Astrocyte (in vitro differentiated cells and primary cell): ENCODE results near the gene AMZ1. TPM values are rescaled to one million over a fixed set of nuclear protein-coding genes. Genes with fewer than 3 reads are reported as not detected.

Source experiments
- DNase-seq: peaks from one replicate; pipeline ENCODE4 v3.0.0-alpha.2; 2010; ENCODE audit warnings: low read depth
- FAIRE-seq: peaks from 2 replicates; lab custom pipeline; 2011; peaks lifted over from hg19 to GRCh38; lab: Jason Lieb, UNC
- H2AFZ ChIP-seq: 2 replicates; pipeline ENCODE4 v1.6.0; 2012; ENCODE audit warnings: low read depth, low read length, inconsistent platforms
- H3K27ac ChIP-seq: 2 replicates; pipeline ENCODE4 v1.5.1; 2011; ENCODE audit warnings: low read depth, low read length, inconsistent platforms
- H3K27me3 ChIP-seq: 2 replicates; pipeline ENCODE4 v1.6.0; 2011; ENCODE audit warnings: low read length, inconsistent platforms; ENCODE audit not compliant: insufficient read depth
- H3K36me3 ChIP-seq: 2 replicates; pipeline ENCODE4 v1.5.1; 2011; ENCODE audit warnings: low read length, inconsistent platforms; ENCODE audit not compliant: insufficient read depth
- H3K4me1 ChIP-seq: 2 replicates; pipeline ENCODE4 v1.5.1; 2011; ENCODE audit warnings: low read length, inconsistent platforms; ENCODE audit not compliant: insufficient read depth
- H3K4me2 ChIP-seq: 2 replicates; pipeline ENCODE4 v1.6.0; 2012; ENCODE audit warnings: low read length, inconsistent platforms
- H3K4me3 ChIP-seq: 2 replicates; pipeline ENCODE4 v1.5.1; 2011; ENCODE audit warnings: low read depth, mild to moderate bottlenecking, low read length, inconsistent platforms; ENCODE audit not compliant: insufficient read depth
- H3K79me2 ChIP-seq: 2 replicates; pipeline ENCODE4 v1.6.0; 2012; ENCODE audit warnings: mild to moderate bottlenecking, low read length, inconsistent platforms; ENCODE audit not compliant: insufficient read depth
- H3K9ac ChIP-seq: 2 replicates; pipeline ENCODE4 v1.6.0; 2012; ENCODE audit warnings: mild to moderate bottlenecking, low read length, inconsistent platforms
- H3K9me3 ChIP-seq: 2 replicates; pipeline ENCODE4 v1.5.1; 2012; ENCODE audit warnings: low read depth, mild to moderate bottlenecking, low read length, inconsistent platforms; ENCODE audit not compliant: insufficient read depth
- H4K20me1 ChIP-seq: 2 replicates; pipeline ENCODE4 v1.6.0; 2012; ENCODE audit warnings: low read length, inconsistent platforms; ENCODE audit not compliant: insufficient read depth
- H3K27ac Mint-ChIP-seq: one replicate; pipeline ENCODE4 v1.8.0; 2021; ENCODE audit warnings: mild to moderate bottlenecking, mixed read lengths; ENCODE audit not compliant: unreplicated experiment
- H3K27me3 Mint-ChIP-seq: one replicate; pipeline ENCODE4 v1.8.0; 2021; ENCODE audit warnings: low read depth, mixed read lengths; ENCODE audit not compliant: unreplicated experiment
- H3K36me3 Mint-ChIP-seq: one replicate; pipeline ENCODE4 v1.8.0; 2021; ENCODE audit warnings: low read depth, mixed read lengths; ENCODE audit not compliant: unreplicated experiment
- H3K4me1 Mint-ChIP-seq: one replicate; pipeline ENCODE4 v1.8.0; 2021; ENCODE audit warnings: low read depth, mixed read lengths; ENCODE audit not compliant: unreplicated experiment
- H3K4me3 Mint-ChIP-seq: one replicate; pipeline ENCODE4 v1.8.0; 2021; ENCODE audit warnings: mild to moderate bottlenecking, moderate library complexity, mixed read lengths; ENCODE audit not compliant: unreplicated experiment
- H3K9me3 Mint-ChIP-seq: one replicate; pipeline ENCODE4 v1.8.0; 2021; ENCODE audit warnings: mild to moderate bottlenecking, mixed read lengths; ENCODE audit not compliant: unreplicated experiment
- EZH2 ChIP-seq: IDR thresholded peaks from 2 replicates; pipeline ENCODE4 v1.6.1; 2012; ENCODE audit warnings: mild to moderate bottlenecking, low read length, inconsistent platforms; ENCODE audit not compliant: insufficient read depth
- total RNA-seq: library from RNA; stranded (reverse); gene quantifications from 2 replicates; pipeline ENCODE4 v1.2.1, GENCODE V29; 2021
- TF ChIP-seq, protein P1 (sequence below): IDR thresholded peaks from 2 replicates; pipeline ENCODE4 v1.5.1; 2011; ENCODE audit warnings: low read depth, mild to moderate bottlenecking, inconsistent platforms, low read length, moderate library complexity; ENCODE audit not compliant: insufficient read depth

AMZ1 gene
- total RNA-seq, 1 donor from 2014 or later: 3.4 TPM

DNA sequence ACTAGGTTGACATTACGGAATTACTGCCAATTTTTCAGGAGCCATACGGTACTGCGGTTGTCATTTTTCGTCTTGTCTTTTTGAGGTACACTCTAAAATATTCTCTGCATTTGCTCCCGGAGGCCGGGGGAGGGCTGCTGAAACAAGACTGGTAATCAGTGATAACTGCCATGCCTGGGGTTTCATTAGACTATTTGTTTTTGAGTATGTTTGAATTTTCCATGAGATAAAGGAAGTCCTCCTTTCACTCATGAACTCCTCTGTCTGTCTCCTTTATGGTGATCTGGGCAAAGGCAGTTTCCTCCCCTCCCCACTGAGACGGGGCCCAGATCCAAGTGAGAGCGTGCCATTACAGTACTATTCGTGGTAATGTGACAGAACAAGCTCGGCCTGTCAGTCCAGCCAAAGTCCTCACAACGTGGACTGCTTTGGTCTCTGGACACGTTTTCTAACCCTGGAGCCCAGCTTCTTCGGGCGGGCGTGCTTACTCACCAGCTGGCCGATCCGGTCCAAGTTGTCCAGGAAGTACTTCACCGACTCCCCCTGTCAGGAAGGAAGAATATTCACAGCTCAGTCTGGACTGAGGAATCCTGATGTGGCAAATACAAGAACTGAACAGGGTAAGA, 45.1 kb downstream of the AMZ1 start:
- FAIRE-seq (no peak), DNase-seq (peak; percentile 65)
- Mint-ChIP-seq H3K4me3 (no peak overlapping the region), H3K36me3 (peaks cover 36% of the 10 kb centered on the region), H3K9me3 (peaks cover 2% of the 10 kb centered on the region), H3K4me1 (peaks cover 4% of the 10 kb centered on the region), H3K27me3 (no peaks in the 10 kb centered on the region), H3K27ac (no peak overlapping the region)
- Histone ChIP-seq H3K9ac (no peak overlapping the region), H3K27me3 (no peaks in the 10 kb centered on the region), H3K27ac (peak overlapping the region; percentile 7), H3K9me3 (no peaks in the 10 kb centered on the region), H3K4me2 (peak overlapping the region; percentile 14), H3K4me1 (peaks cover 15% of the 10 kb centered on the region), H4K20me1 (peaks cover 43% of the 10 kb centered on the region), H3K79me2 (peaks cover 36% of the 10 kb centered on the region), H2AFZ (no peak overlapping the region), H3K4me3 (no peak overlapping the region), H3K36me3 (peaks cover 2% of the 10 kb centered on the region)
- TF ChIP-seq, protein P1, sequence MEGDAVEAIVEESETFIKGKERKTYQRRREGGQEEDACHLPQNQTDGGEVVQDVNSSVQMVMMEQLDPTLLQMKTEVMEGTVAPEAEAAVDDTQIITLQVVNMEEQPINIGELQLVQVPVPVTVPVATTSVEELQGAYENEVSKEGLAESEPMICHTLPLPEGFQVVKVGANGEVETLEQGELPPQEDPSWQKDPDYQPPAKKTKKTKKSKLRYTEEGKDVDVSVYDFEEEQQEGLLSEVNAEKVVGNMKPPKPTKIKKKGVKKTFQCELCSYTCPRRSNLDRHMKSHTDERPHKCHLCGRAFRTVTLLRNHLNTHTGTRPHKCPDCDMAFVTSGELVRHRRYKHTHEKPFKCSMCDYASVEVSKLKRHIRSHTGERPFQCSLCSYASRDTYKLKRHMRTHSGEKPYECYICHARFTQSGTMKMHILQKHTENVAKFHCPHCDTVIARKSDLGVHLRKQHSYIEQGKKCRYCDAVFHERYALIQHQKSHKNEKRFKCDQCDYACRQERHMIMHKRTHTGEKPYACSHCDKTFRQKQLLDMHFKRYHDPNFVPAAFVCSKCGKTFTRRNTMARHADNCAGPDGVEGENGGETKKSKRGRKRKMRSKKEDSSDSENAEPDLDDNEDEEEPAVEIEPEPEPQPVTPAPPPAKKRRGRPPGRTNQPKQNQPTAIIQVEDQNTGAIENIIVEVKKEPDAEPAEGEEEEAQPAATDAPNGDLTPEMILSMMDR: no peak
- no peak for TF ChIP-seq EZH2

DNA sequence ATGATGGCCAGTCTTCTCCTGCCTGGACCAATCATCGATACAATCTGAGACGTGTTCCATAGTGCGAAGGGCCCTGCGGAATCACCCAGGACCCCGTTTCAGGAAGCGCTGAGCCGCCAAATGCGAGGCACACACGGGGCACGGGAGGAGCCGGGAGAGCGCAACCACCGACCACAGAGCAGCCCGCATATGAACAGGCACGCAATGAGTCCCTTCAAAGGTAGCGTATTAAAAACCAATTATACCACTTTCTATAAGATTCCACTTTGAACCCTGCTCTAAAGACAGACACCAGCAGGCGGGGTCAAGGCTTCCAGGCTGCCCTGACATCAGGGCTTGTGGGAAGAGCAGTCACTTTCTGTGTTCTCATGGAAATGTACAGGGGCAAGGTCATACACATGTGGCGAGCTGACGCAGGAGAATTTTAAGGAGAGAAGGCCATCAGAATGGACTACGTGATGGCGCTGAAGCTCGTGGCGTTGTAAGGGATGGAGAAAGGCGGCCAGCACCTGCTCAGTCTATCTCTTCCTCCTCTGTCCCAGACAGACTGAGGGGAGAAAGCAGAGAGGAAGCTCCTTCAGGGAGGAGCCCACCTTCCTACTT, 46.2 kb downstream of the AMZ1 start:
- peaks cover 4% of the 10 kb centered on the region for H3K4me1 Mint-ChIP-seq
- FAIRE-seq: no peak

More for the DNA sequence above, 46.2 kb downstream of the AMZ1 start:
- DNase-seq: no peak
- Mint-ChIP-seq H3K36me3 (peaks cover 36% of the 10 kb centered on the region), H3K4me3 (no peak overlapping the region), H3K27ac (no peak overlapping the region), H3K9me3 (peaks cover 2% of the 10 kb centered on the region), H3K27me3 (no peaks in the 10 kb centered on the region)
- Histone ChIP-seq H3K9me3 (no peaks in the 10 kb centered on the region), H3K4me2 (no peak overlapping the region), H2AFZ (no peak overlapping the region), H4K20me1 (peaks cover 41% of the 10 kb centered on the region), H3K4me3 (no peak overlapping the region), H3K4me1 (peaks cover 6% of the 10 kb centered on the region), H3K9ac (no peak overlapping the region), H3K27ac (no peak overlapping the region), H3K27me3 (no peaks in the 10 kb centered on the region), H3K36me3 (peaks cover 2% of the 10 kb centered on the region), H3K79me2 (peaks cover 37% of the 10 kb centered on the region)
- TF ChIP-seq, protein P1: no peak
- TF ChIP-seq EZH2: no peak
